BLaER1 treated with 17β-estradiol and CSF1 and Interleukin-3, amounts not matched to agents 10 nM and 100 nM (cell line): ENCODE data around the gene SPC24.

Experiments used
- H3K27ac ChIP-seq, 11 experiments: shearing (Covaris generic); formaldehyde crosslinking; 2 replicates each; pipeline ENCODE4 v1.8.1; 2022
- H3K27me3 ChIP-seq, 11 experiments: shearing (Covaris generic); formaldehyde crosslinking; 2 replicates each; pipeline ENCODE4 v1.8.1; 2022
- H3K36me3 ChIP-seq, 11 experiments: shearing (Covaris generic); formaldehyde crosslinking; 2 replicates each; pipeline ENCODE4 v1.8.1; 2022
- H3K4me1 ChIP-seq, 10 experiments: shearing (Covaris generic); formaldehyde crosslinking; 2 replicates each; pipeline ENCODE4 v1.8.1; 2022
- H3K4me2 ChIP-seq, 11 experiments: shearing (Covaris generic); formaldehyde crosslinking; 2 replicates each; pipeline ENCODE4 v1.8.1; 2022
- H3K4me3 ChIP-seq, 10 experiments: shearing (Covaris generic); formaldehyde crosslinking; 2 replicates each; pipeline ENCODE4 v1.8.1; 2022
- H3K9ac ChIP-seq, 11 experiments: shearing (Covaris generic); formaldehyde crosslinking; 2 replicates each; pipeline ENCODE4 v1.8.1; 2022
- H3K9me3 ChIP-seq, 11 experiments: shearing (Covaris generic); formaldehyde crosslinking; replicated peaks in 1 of 11; 2 replicates each; pipeline ENCODE4 v1.8.1; 2022
- H4K20me1 ChIP-seq, 11 experiments: shearing (Covaris generic); formaldehyde crosslinking; 2 replicates each; pipeline ENCODE4 v1.8.1; 2022
- Cebpa-rat ChIP-seq, 11 experiments: shearing (Covaris generic); IDR thresholded peaks; 2 replicates each; pipeline ENCODE4 v1.8.1; 2022

SPC24 gene

GRCh38 chr19:11096210-11096841 is 59.3 kb downstream of the SPC24 start:
- H3K4me1 ChIP-seq: peaks cover 67 to 92% (median 88%) of the 10 kb centered on the region in 10 experiments
- peak overlapping the region in 9 of 11 experiments; percentile 59 to 100 (median 98); a peak in 13 of 22 replicates for H3K9ac ChIP-seq
- H3K36me3 ChIP-seq: peaks cover 12 to 100% (median 97%) of the 10 kb centered on the region in 11 experiments; a peak in 21 of 22 replicates

More at GRCh38 chr19:11096210-11096841, 59.3 kb downstream of the SPC24 start:
- Histone ChIP-seq H3K27ac (peak overlapping the region; percentile 60 to 100 (median 95); a peak in 21 of 22 replicates), H3K27me3 (no peaks in the 10 kb centered on the region), H3K4me3 (peak overlapping the region in 5 of 10 experiments; percentile 44 to 98 (median 93); a peak in 10 of 20 replicates), H4K20me1 (peaks cover 0 to 100% (median 91%) of the 10 kb centered on the region in 11 experiments; a peak in 19 of 22 replicates), H3K9me3 (peaks cover 0 to 26% (median 5%) of the 10 kb centered on the region in 11 experiments; a peak in 10 of 22 replicates), H3K4me2 (peak overlapping the region; percentile 72 to 98 (median 96))
- peak in 1 of 11 experiments; percentile 20; a peak in 1 of 22 replicates for TF ChIP-seq Cebpa-rat (IDR thresholded peaks at IDR 0.05)
